ENCODE measurements around the gene SCYGR8.

Gene SCYGR8

GRCh38 chr2:227766373-227766883, 20.7 kb downstream of the SCYGR8 start:
- H3K27ac ChIP-seq, result no peak overlapping the region
- TF ChIP-seq, protein P1, sequence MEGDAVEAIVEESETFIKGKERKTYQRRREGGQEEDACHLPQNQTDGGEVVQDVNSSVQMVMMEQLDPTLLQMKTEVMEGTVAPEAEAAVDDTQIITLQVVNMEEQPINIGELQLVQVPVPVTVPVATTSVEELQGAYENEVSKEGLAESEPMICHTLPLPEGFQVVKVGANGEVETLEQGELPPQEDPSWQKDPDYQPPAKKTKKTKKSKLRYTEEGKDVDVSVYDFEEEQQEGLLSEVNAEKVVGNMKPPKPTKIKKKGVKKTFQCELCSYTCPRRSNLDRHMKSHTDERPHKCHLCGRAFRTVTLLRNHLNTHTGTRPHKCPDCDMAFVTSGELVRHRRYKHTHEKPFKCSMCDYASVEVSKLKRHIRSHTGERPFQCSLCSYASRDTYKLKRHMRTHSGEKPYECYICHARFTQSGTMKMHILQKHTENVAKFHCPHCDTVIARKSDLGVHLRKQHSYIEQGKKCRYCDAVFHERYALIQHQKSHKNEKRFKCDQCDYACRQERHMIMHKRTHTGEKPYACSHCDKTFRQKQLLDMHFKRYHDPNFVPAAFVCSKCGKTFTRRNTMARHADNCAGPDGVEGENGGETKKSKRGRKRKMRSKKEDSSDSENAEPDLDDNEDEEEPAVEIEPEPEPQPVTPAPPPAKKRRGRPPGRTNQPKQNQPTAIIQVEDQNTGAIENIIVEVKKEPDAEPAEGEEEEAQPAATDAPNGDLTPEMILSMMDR (conservative IDR thresholded peaks at IDR 0.05), result peak; percentile 83

- H3K27ac ChIP-seq, result no peak overlapping the region
- TF ChIP-seq, protein P1 (conservative IDR thresholded peaks at IDR 0.05), result no peak
Observed at GRCh38 chr2:227767830-227768229, 22.1 kb downstream of the SCYGR8 start.

GRCh38 chr2:227772197-227772661, 26.5 kb downstream of the SCYGR8 start:
- TF ChIP-seq, protein P1 (conservative IDR thresholded peaks at IDR 0.05), result no peak
- no peak overlapping the region for H3K27ac ChIP-seq

DNA sequence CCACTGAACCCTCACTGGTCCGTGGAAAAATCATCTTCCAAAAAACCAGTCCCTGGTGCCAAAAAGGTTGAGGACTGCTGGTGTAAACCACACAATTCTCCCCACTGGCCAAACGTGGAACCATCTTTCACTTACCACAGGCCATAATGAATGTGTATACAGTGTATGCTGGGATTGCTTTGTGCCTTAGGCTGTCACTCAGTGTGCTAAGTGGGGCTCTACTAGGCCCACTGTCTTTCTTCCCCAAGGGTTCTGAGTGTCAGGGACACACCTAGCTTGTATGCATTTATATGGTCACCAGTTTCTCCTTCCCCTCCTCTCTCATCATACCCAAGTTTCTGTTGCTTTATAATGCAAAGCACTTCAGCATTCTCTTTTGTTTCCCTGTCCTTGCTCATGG, 27.2 kb downstream of the SCYGR8 start:
- TF ChIP-seq, protein P1 (conservative IDR thresholded peaks at IDR 0.05), result no peak
- H3K27ac ChIP-seq, result no peak overlapping the region

GRCh38 chr2:227774011-227774624, 28.4 kb downstream of the SCYGR8 start:
- no peak overlapping the region for H3K27ac ChIP-seq
- TF ChIP-seq, protein P1 (conservative IDR thresholded peaks at IDR 0.05), result no peak

DNA sequence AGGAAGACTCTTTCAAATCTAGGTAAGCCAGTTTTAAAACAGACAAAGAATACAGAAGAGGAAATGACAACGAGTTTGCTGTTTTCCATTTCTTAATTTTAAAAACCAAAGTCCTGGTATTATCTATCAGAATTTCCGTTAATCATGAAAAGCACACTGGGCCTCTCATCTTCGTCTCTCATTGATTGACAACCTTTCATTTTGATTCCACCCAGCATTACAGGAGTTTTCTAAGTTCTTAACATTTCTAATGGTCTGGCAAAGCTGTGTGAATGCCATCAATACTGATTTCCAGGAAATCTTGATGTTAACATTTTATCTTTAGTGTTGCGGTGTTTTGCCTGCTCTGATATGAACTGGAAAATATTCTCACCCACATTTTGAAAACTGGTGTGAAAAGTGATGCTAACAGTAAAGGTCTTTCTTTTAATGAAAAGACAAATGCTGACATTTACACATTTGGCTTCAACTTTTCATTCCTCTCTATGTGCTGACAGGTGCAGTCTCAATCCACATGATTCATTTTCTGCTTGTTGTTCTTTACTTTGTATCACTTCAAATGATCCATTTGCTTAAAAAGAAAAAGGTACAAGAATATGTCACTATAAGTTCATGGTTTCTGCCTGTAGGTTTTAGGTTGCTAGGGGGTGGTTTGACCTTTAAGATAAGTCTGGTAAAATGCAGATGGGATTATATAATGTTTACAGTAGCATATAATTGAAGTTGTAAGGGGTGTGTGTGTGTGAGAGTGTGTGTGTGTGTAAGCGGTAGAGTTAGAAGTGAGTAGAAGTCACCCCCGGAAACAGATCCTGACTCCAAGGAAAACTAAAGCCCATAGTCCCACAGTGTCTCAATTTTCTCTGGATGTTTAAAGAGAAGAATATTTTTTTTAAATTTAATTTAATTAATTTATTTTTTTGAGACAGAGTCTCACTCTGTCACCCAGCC, 29.5 kb downstream of the SCYGR8 start:
- no peak overlapping the region for H3K27ac ChIP-seq
- TF ChIP-seq, protein P1 (conservative IDR thresholded peaks at IDR 0.05), result no peak

DNA sequence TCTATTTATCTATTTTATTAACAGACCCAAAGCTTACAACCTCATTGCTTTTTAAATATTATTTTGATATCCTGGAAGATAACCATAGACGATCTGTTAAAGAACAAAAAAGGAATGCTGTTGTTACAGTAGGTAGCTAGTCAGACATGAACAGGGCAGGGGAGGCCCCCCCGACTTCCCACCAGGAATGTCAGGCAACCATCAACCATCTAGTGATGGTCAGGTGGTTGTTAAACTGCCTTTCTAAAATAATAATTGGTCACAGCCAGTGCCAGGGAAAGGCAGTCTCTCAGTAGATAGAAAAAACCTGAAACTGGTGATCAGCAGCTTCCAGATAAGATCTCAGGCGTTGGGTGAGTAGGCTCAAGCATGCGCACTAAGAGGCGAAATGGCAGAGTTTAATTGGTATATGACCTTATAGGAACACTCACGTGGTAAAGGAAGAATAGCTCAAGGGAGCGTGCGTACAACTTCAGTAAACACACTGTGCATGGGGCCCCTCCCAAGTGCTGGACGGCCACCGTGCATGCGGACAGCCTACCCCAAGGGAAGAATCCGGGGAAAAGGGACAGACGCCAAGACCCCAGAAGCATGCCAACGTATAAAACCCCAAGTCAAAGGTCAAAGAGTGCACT, 35.4 kb downstream of the SCYGR8 start:
- H3K27ac ChIP-seq, result no peak overlapping the region
- TF ChIP-seq, protein P1 (conservative IDR thresholded peaks at IDR 0.05), result no peak
